ENCODE measurements around the gene TBC1D25.

DNA sequence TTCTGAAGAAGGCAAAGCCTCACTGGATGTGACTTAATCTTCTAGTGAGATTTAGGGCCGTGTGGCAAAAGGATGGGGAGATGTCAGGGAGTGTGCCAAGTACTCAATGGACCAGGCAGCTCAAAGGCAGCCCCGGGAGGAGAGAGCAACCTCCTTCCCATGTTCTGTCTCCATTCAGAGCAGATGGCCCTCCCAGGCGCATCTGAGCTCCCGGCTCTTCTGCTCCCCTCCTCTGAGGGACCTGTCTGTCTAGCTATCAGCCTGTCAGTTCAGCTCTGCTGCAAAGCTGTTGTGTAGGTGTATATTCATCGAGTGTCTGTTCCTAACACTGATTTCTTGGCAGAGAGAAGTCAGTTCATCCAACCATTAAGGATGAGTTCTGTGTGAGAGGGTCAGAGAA lies 41.6 kb upstream of the TBC1D25 start:
- TF ChIP-seq, protein P1, sequence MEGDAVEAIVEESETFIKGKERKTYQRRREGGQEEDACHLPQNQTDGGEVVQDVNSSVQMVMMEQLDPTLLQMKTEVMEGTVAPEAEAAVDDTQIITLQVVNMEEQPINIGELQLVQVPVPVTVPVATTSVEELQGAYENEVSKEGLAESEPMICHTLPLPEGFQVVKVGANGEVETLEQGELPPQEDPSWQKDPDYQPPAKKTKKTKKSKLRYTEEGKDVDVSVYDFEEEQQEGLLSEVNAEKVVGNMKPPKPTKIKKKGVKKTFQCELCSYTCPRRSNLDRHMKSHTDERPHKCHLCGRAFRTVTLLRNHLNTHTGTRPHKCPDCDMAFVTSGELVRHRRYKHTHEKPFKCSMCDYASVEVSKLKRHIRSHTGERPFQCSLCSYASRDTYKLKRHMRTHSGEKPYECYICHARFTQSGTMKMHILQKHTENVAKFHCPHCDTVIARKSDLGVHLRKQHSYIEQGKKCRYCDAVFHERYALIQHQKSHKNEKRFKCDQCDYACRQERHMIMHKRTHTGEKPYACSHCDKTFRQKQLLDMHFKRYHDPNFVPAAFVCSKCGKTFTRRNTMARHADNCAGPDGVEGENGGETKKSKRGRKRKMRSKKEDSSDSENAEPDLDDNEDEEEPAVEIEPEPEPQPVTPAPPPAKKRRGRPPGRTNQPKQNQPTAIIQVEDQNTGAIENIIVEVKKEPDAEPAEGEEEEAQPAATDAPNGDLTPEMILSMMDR (IDR thresholded peaks at IDR 0.05), result no peak
- TF ChIP-seq POLR2AphosphoS5 (IDR thresholded peaks at IDR 0.05) (no peak), POLR2A (IDR thresholded peaks at IDR 0.05) (no peak), EP300 (IDR thresholded peaks at IDR 0.05) (no peak)
